ENCODE measurements around the gene CAMK2D. TPM values are rescaled to one million over a fixed set of nuclear protein-coding genes. Genes with fewer than 3 reads are reported as not detected.

CAMK2D gene
- total RNA-seq, 1 experiment from 2014 or later = 15.4 TPM

DNA sequence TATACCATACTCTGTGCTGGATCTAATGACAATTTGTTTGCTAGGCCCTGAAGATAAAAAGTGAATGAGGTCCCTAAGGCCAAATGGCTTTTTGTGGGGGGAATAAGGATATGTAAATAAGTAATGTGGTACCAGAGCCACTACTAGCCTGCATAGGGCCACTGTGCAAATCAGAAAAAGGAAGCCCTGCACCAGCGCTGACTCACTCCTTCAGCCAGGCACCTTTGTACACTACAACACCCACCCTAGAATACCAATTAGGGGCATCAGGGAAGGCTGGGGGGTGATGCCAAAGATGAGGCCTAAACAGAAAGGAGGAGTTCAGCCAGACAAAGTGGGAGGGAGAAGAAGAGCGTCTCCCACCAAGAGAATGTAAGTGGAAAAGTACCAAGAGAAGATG is 122.2 kb downstream of the CAMK2D start:
- intact Hi-C loops (cut with micrococcal nuclease) = no loop called here
- Histone ChIP-seq H3K27ac (ENCODE audit: low read length) (no peak overlapping the region), H3K79me2 (ENCODE audit: low read length) (no peaks in the 10 kb centered on the region), H3K27me3 (ENCODE audit: low read length) (no peaks in the 10 kb centered on the region), H3K9ac (ENCODE audit: low read length) (no peak overlapping the region), H3K4me3 (ENCODE audit: low read length) (no peak overlapping the region), H2AFZ (ENCODE audit: low read length) (no peak overlapping the region), H3K4me2 (ENCODE audit: low read length) (no peak overlapping the region), H3K4me1 (ENCODE audit: insufficient read depth, low read length) (peaks cover 43% of the 10 kb centered on the region), H3K36me3 (ENCODE audit: low read depth, low read length) (no peaks in the 10 kb centered on the region), H3K9me3 (ENCODE audit: low read length) (no peaks in the 10 kb centered on the region), H3F3A (ENCODE audit: low read length, unreplicated experiment) (no peaks in the 10 kb centered on the region), H3K9me2 (replicated peaks; ENCODE audit: low read length) (no peaks in the 10 kb centered on the region), H4K20me1 (ENCODE audit: low read length) (no peaks in the 10 kb centered on the region)
- BruUV-seq (replicated peaks) = no TSS peak
- CTCF ChIA-PET = no interaction called here
- POLR2A ChIA-PET (ENCODE audit: unreplicated experiment) = no interaction called here
- DNase-seq (no peak), ATAC-seq (no peak)
- TF ChIP-seq EZH2phosphoT487 (IDR thresholded peaks at IDR 0.05; ENCODE audit: borderline replicate concordance, low read length) (no peak), EZH2 (IDR thresholded peaks at IDR 0.05; ENCODE audit: low read length, unreplicated experiment) (no peak)
- TF ChIP-seq, protein P1, sequence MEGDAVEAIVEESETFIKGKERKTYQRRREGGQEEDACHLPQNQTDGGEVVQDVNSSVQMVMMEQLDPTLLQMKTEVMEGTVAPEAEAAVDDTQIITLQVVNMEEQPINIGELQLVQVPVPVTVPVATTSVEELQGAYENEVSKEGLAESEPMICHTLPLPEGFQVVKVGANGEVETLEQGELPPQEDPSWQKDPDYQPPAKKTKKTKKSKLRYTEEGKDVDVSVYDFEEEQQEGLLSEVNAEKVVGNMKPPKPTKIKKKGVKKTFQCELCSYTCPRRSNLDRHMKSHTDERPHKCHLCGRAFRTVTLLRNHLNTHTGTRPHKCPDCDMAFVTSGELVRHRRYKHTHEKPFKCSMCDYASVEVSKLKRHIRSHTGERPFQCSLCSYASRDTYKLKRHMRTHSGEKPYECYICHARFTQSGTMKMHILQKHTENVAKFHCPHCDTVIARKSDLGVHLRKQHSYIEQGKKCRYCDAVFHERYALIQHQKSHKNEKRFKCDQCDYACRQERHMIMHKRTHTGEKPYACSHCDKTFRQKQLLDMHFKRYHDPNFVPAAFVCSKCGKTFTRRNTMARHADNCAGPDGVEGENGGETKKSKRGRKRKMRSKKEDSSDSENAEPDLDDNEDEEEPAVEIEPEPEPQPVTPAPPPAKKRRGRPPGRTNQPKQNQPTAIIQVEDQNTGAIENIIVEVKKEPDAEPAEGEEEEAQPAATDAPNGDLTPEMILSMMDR (conservative IDR thresholded peaks at IDR 0.05; ENCODE audit: low read depth, low read length) = no peak

DNA sequence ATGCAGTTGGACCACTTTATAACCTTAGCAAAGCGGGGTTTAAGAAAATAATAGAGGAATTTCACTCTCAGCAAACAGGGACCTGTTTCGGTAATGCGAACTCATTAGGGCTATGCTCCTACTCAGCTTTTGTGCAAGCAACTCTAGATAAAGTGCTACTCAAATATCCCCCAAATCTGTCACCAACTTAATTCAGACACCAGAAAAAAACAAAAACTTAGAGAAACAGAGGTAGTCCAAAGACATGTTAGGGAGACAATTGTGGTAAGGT is 123.0 kb downstream of the CAMK2D start:
- no peak overlapping the region for H3K4me3 ChIP-seq (ENCODE audit: low read length)
- H3K9ac ChIP-seq (ENCODE audit: low read length) = no peak overlapping the region
- ChIA-PET POLR2A (ENCODE audit: unreplicated experiment) (no interaction called here), CTCF (no interaction called here)
- H2AFZ ChIP-seq (ENCODE audit: low read length) = no peak overlapping the region
- no peak overlapping the region for H3K4me2 ChIP-seq (ENCODE audit: low read length)
- no peaks in the 10 kb centered on the region for H3K79me2 ChIP-seq (ENCODE audit: low read length)
- ATAC-seq (no peak), DNase-seq (no peak)
- TF ChIP-seq EZH2 (IDR thresholded peaks at IDR 0.05; ENCODE audit: low read length, unreplicated experiment) (no peak), EZH2phosphoT487 (IDR thresholded peaks at IDR 0.05; ENCODE audit: borderline replicate concordance, low read length) (no peak)
- TF ChIP-seq, protein P1 (conservative IDR thresholded peaks at IDR 0.05; ENCODE audit: low read depth, low read length) = no peak
- H3K27me3 ChIP-seq (ENCODE audit: low read length) = no peaks in the 10 kb centered on the region
- no peak overlapping the region for H3K27ac ChIP-seq (ENCODE audit: low read length)
- H3F3A ChIP-seq (ENCODE audit: low read length, unreplicated experiment) = no peaks in the 10 kb centered on the region
- H3K36me3 ChIP-seq (ENCODE audit: low read depth, low read length) = no peaks in the 10 kb centered on the region
- no peaks in the 10 kb centered on the region for H3K9me2 ChIP-seq (replicated peaks; ENCODE audit: low read length)
- BruUV-seq (replicated peaks) = no TSS peak
- intact Hi-C loops (cut with micrococcal nuclease) = no loop called here
- H3K9me3 ChIP-seq (ENCODE audit: low read length) = no peaks in the 10 kb centered on the region
- H4K20me1 ChIP-seq (ENCODE audit: low read length) = no peaks in the 10 kb centered on the region
- H3K4me1 ChIP-seq (ENCODE audit: insufficient read depth, low read length) = peaks cover 47% of the 10 kb centered on the region

DNA sequence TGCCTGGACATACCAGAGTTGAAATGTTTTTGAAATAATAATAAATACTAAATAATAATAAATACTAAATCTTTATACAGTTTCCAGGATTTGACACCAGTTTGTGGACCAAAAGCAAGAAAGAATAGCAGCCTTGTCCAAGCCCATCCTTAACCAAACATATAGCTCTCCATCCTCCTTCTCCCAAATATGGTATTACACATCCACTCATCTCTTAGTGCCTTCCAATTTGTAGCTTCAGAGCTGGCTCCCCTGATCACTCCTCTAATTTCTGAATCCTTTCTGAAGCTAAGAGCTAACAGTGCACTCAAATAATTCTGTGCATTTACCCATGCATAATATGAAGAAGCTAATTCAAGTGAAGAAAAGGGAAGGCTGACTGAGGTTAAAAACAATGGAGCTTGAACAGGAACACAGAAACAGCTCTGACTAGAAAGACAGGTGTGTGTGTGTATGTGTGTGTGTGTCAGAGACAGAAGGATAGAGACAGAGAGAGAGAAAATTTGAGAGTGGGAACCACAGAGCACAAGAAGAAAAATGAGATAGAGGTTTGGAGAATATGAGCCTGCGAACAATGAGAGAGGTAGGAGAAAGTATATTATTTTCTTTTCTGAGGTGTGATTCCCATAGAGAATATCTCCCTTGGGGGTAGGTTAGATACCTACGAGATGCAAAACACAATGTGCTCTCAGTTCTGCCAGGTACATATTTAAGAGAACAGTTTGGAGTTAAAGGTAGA is 123.5 kb downstream of the CAMK2D start:
- intact Hi-C loops (cut with micrococcal nuclease) = loop anchor here (2.0 kb wide), 2 partner anchors 123 to 243 kb away; partner anchors contain the start of gene CAMK2D
- Histone ChIP-seq H2AFZ (ENCODE audit: low read length) (no peak overlapping the region), H3K9me2 (replicated peaks; ENCODE audit: low read length) (no peaks in the 10 kb centered on the region), H3K4me3 (ENCODE audit: low read length) (no peak overlapping the region), H3K4me1 (ENCODE audit: insufficient read depth, low read length) (peaks cover 47% of the 10 kb centered on the region), H3K9ac (ENCODE audit: low read length) (no peak overlapping the region), H3K27ac (ENCODE audit: low read length) (no peak overlapping the region), H3K27me3 (ENCODE audit: low read length) (no peaks in the 10 kb centered on the region), H3K4me2 (ENCODE audit: low read length) (no peak overlapping the region), H3K79me2 (ENCODE audit: low read length) (no peaks in the 10 kb centered on the region), H3K9me3 (ENCODE audit: low read length) (no peaks in the 10 kb centered on the region), H3F3A (ENCODE audit: low read length, unreplicated experiment) (no peaks in the 10 kb centered on the region), H3K36me3 (ENCODE audit: low read depth, low read length) (no peaks in the 10 kb centered on the region), H4K20me1 (ENCODE audit: low read length) (no peaks in the 10 kb centered on the region)
- TF ChIP-seq EZH2 (IDR thresholded peaks at IDR 0.05; ENCODE audit: low read length, unreplicated experiment) (no peak), EZH2phosphoT487 (IDR thresholded peaks at IDR 0.05; ENCODE audit: borderline replicate concordance, low read length) (no peak)
- TF ChIP-seq, protein P1 (conservative IDR thresholded peaks at IDR 0.05; ENCODE audit: low read depth, low read length) = no peak
- ATAC-seq (no peak), DNase-seq (no peak)
- POLR2A ChIA-PET (ENCODE audit: unreplicated experiment) = no interaction called here
- no TSS peak for BruUV-seq (replicated peaks)
- CTCF ChIA-PET = interaction anchor here (0.7 kb wide), 1 partner anchor 275 kb away, joined by 3 read pairs; no protein-coding TSS in a partner anchor
